Bronchial epithelial cell (primary cell): ENCODE data around the gene CDH24. TPM values are rescaled to one million over a fixed set of nuclear protein-coding genes. Genes with fewer than 3 reads are reported as not detected.

Experiments
- DNase-seq: peaks from one replicate; pipeline ENCODE4 v3.0.0-alpha.2; 2010; ENCODE audit warnings: low read depth
- FAIRE-seq: peaks from 2 replicates; lab custom pipeline; 2011; peaks lifted over from hg19 to GRCh38; lab: Jason Lieb, UNC
- H3K27me3 ChIP-seq: 2 replicates; pipeline ENCODE4 v1.5.1; 2011; ENCODE audit warnings: low read length; ENCODE audit not compliant: control insufficient read depth, insufficient read depth
- H3K36me3 ChIP-seq: 2 replicates; pipeline ENCODE4 v1.5.1; 2011; ENCODE audit warnings: low read length; ENCODE audit not compliant: control insufficient read depth, insufficient read depth
- H3K4me3 ChIP-seq: 2 replicates; pipeline ENCODE4 v1.5.1; 2011; ENCODE audit warnings: mild to moderate bottlenecking, low read depth, low read length, control low read depth
- total RNA-seq: library from RNA; depleted of rRNA; stranded (reverse); fragments of >200 nt; gene quantifications from 2 replicates; pipeline ENCODE4 v1.2.1, GENCODE V29; 2014
- TF ChIP-seq, protein P1 (sequence below): IDR thresholded peaks from 2 replicates; pipeline ENCODE4 v1.5.1; 2011; ENCODE audit warnings: mild to moderate bottlenecking, moderate library complexity, low read length, control low read depth, inconsistent platforms; ENCODE audit not compliant: insufficient read depth, severe bottlenecking

CDH24 gene
- total RNA-seq, 1 donor from 2014 or later = 2.9 TPM

- Histone ChIP-seq H3K36me3 (no peaks in the 10 kb centered on the region), H3K4me3 (no peak overlapping the region), H3K27me3 (no peaks in the 10 kb centered on the region)
- TF ChIP-seq, protein P1, sequence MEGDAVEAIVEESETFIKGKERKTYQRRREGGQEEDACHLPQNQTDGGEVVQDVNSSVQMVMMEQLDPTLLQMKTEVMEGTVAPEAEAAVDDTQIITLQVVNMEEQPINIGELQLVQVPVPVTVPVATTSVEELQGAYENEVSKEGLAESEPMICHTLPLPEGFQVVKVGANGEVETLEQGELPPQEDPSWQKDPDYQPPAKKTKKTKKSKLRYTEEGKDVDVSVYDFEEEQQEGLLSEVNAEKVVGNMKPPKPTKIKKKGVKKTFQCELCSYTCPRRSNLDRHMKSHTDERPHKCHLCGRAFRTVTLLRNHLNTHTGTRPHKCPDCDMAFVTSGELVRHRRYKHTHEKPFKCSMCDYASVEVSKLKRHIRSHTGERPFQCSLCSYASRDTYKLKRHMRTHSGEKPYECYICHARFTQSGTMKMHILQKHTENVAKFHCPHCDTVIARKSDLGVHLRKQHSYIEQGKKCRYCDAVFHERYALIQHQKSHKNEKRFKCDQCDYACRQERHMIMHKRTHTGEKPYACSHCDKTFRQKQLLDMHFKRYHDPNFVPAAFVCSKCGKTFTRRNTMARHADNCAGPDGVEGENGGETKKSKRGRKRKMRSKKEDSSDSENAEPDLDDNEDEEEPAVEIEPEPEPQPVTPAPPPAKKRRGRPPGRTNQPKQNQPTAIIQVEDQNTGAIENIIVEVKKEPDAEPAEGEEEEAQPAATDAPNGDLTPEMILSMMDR = no peak
- FAIRE-seq (no peak), DNase-seq (no peak)
Observed at GRCh38 chr14:23103581-23103980, 46.3 kb upstream of the CDH24 start.

DNA sequence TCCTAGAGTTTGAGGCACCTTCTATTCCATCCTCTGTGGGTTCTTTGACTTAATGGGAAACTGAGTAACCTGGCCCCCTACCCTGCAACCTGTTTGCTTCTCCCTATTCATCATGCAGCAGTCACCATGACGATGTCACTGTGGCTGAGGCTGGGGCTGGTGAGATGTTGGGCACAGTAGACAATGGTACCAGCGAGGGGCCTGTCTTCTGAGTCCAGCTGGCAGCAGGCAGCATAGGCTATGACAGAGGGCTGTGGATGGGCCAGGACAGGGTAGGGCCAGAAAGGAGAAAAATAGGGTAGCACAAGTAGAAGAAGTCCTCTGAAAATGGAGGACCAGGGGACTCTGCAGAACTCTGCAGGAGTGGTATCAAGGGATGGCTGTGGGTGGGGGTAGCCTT is 45.5 kb upstream of the CDH24 start:
- peaks cover under 1% of the 10 kb centered on the region for H3K36me3 ChIP-seq
- TF ChIP-seq, protein P1 = no peak
- H3K27me3 ChIP-seq = no peaks in the 10 kb centered on the region
- no peak for DNase-seq
- no peak overlapping the region for H3K4me3 ChIP-seq
- FAIRE-seq = no peak

DNA sequence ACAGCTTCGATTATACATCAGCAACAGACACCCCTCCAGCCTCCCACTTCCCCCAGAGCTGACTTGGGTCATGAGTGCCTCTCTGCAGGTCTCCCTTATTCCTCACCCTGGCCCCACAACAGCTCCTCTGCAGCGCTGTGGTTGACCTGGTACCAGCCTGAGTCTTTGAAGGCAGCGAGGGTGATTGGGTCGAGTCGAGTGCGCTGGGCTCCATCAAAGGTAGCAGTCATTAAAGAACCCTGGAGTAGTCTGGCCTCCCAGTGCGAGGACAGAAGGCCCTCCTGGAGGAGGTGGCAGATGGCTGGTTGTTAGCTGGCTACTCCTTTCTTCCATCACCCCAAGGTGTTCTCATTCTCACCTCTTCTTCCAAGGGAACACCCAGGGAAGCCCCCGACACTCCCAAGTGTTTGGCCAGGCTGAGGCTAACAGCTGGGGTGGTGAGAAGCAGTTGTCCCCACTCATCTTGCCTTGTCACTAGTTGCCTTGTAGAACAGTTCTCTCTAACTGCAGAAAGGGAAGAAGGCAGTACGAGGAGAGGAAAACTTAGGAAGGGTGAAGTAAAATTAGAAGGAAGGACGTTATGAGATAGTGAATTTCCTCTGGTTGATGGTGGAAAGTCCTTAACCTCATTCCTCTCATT is 44.8 kb upstream of the CDH24 start:
- peaks cover 4% of the 10 kb centered on the region for H3K36me3 ChIP-seq
- H3K27me3 ChIP-seq = no peaks in the 10 kb centered on the region
- no peak for FAIRE-seq
- no peak overlapping the region for H3K4me3 ChIP-seq
- TF ChIP-seq, protein P1 = no peak
- no peak for DNase-seq

DNA sequence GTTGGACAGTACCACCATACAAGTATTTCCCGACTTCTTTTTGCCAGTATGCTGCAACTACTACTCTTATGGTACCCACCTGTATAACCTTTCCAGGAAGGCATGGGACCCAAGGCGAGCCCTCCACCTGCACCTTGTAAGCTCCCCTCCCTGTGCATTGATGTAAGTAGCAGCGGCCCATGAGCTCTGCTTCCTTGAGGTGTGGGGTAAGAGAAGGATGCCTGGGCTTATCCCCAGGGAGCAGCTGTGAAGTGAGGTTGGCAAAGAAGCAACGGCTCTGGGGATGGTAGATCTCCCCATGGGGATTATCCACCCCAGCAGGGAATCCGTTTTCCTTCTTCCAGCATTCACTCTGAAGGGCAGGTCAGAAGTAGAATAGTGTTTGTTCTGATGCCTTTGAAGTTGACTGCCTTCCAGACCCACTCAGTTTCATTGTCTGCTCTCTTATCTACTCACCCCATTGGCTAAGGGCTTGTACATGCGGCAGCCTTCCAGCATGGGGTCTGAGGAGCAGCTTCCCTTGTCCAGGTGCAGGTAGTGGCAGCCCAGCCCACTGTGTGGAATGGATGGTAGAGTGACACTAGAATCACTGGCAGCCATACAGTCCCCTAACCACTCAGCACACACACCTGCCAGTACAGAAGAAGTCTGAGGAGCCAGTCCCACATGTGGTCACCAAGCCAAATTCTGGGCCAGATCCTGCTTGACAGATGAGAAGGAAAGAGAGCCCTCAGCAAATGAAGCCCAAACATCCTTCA is 44.1 kb upstream of the CDH24 start:
- TF ChIP-seq, protein P1 = no peak
- no peak for DNase-seq
- no peak for FAIRE-seq
- Histone ChIP-seq H3K36me3 (peaks cover 4% of the 10 kb centered on the region), H3K27me3 (no peaks in the 10 kb centered on the region), H3K4me3 (no peak overlapping the region)

DNA sequence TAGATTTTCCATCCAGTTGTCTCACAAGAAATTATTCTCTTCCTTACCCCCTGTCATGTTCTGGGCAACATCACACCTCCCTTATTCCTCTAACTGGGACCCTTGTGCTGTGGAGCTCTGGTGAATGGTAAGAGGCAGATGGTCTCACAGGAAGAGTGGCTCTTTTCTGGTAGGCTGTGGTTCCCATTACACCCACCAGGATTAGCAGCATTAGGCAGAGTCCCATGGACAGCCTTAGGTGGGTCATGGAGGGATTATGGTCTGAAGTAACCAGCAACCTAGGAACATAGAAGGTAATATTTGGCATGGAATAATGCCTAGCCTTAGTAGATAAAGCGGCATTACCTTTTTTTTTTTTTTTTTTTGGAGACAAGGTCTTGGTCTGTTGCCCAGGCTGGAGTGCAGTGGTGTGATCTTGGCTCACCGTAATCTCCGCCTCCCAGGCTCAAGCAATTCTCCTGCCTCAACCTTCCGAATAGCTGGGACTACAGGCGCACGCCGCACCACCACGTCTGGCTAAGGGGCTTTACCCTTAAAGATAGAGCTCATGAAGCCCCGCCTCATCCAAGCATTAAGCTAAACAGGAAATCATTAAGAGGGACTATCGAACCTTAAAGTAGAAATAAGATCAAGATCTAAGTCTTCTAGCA is 42.0 kb upstream of the CDH24 start:
- no peak for DNase-seq
- TF ChIP-seq, protein P1 = no peak
- no peaks in the 10 kb centered on the region for H3K27me3 ChIP-seq
- FAIRE-seq = no peak
- no peak overlapping the region for H3K4me3 ChIP-seq
- H3K36me3 ChIP-seq = peaks cover 4% of the 10 kb centered on the region
